NCI-H187 treated with DMSO at 0.1 percent for 48 hours (cell line): ENCODE results near the gene RNF19B.
A peak's percentile ranks its signal among the peaks of the same experiment; 100 is the strongest.
"Not testable (repeated sequence)": the region's sequence is repeated elsewhere in the genome, so short reads cannot be mapped to it uniquely, and the experiment has no call there.

Experiments used
- DNase-seq: peaks from one replicate; lab custom pipeline; 2025; lab: John Stamatoyannopoulos, UW

RNF19B gene

GRCh38 chr1:32964461-32965250 lies at the start of gene RNF19B:
Gene RNF19B (minus strand): TSS chr1:32964809. CDS start chr1:32964685, 124 bp downstream.
- peak; percentile 88 for DNase-seq

GRCh38 chr1:33013791-33014190 lies 49.2 kb upstream of the RNF19B start:
- DNase-seq, result no peak

- no peak for DNase-seq
Measured at GRCh38 chr1:33012165-33012564, 47.6 kb upstream of the RNF19B start.

GRCh38 chr1:33010932-33011731 lies 46.5 kb upstream of the RNF19B start:
- no peak for DNase-seq

GRCh38 chr1:33009561-33009960 lies 45.0 kb upstream of the RNF19B start:
- DNase-seq, result no peak

GRCh38 chr1:33008051-33008914 lies 43.7 kb upstream of the RNF19B start:
- peak; percentile 47 for DNase-seq

- DNase-seq, result peak; percentile 64
Measured at GRCh38 chr1:33007190-33008050, 42.8 kb upstream of the RNF19B start.

GRCh38 chr1:33005838-33006421 lies 41.3 kb upstream of the RNF19B start:
- DNase-seq, result no peak

GRCh38 chr1:33005117-33005837 lies 40.7 kb upstream of the RNF19B start:
- no peak for DNase-seq

- DNase-seq, result no peak
Measured at GRCh38 chr1:33004613-33005012, 40.0 kb upstream of the RNF19B start.

GRCh38 chr1:33003657-33004056 lies 39.0 kb upstream of the RNF19B start:
- no peak for DNase-seq

GRCh38 chr1:33002006-33002405 lies 37.4 kb upstream of the RNF19B start:
- no peak for DNase-seq

GRCh38 chr1:33001282-33001681 lies 36.7 kb upstream of the RNF19B start:
- no peak for DNase-seq

GRCh38 chr1:33000427-33001026 lies 35.9 kb upstream of the RNF19B start:
- DNase-seq, result no peak

- DNase-seq, result no peak
Measured at GRCh38 chr1:32998997-32999396, 34.4 kb upstream of the RNF19B start.

- DNase-seq, result no peak
Measured at GRCh38 chr1:32998064-32998463, 33.5 kb upstream of the RNF19B start.

GRCh38 chr1:32997381-32997891 lies 32.8 kb upstream of the RNF19B start:
- DNase-seq, result no peak

GRCh38 chr1:32993324-32993636 lies 28.7 kb upstream of the RNF19B start:
- DNase-seq, result not testable (repeated sequence)

- DNase-seq, result peak; percentile 18
Measured at GRCh38 chr1:32992489-32993323, 28.1 kb upstream of the RNF19B start.
